OCI-LY7 (cell line): ENCODE results near the gene SOS1. TPM values are rescaled to one million over a fixed set of nuclear protein-coding genes. Genes with fewer than 3 reads are reported as not detected.

Experiments
- BruUV-seq: library from RNA; stranded (reverse); fragments of 400-500 nt; replicated peaks from 2 replicates; lab custom pipeline; 2021; lab: Mats Ljungman, UMichigan
- CTCF ChIA-PET: fragments of 300-600 bp; sonication (Branson Sonifier 250); formaldehyde crosslinking; loops from one replicate; lab custom pipeline; 2022; ENCODE audit warnings: antibody characterized with exemption; ENCODE audit not compliant: unreplicated experiment; lab: Charles Lee
- POLR2A ChIA-PET: fragments of 300-600 bp; sonication (Branson Sonifier 250); formaldehyde crosslinking; loops from one replicate; lab custom pipeline; 2022; ENCODE audit warnings: antibody characterized with exemption; lab: Charles Lee
- DNase-seq: peaks from one replicate; pipeline ENCODE4 v3.0.0-alpha.2; 2015; ENCODE audit warnings: low spot score
- H2AFZ ChIP-seq: fragments of 200-600 bp; sonication (generic), shearing (Covaris generic); 2 replicates; pipeline ENCODE4 v1.6.1; 2014; ENCODE audit warnings: mild to moderate bottlenecking, antibody characterized with exemption, low read length, moderate library complexity
- H3K27ac ChIP-seq: fragments of 200-600 bp; sonication (generic); 2 replicates; pipeline ENCODE4 v1.5.1; 2014; ENCODE audit warnings: mixed run types, low read depth, mild to moderate bottlenecking, moderate library complexity, low read length, inconsistent platforms; ENCODE audit not compliant: poor library complexity, severe bottlenecking
- H3K36me3 ChIP-seq: fragments of 200-600 bp; sonication (generic); 2 replicates; pipeline ENCODE4 v1.6.1; 2014; ENCODE audit warnings: mild to moderate bottlenecking, antibody characterized with exemption, low read length, moderate library complexity, mixed read lengths; ENCODE audit not compliant: insufficient read depth
- H3K4me1 ChIP-seq: fragments of 200-600 bp; sonication (generic); 2 replicates; pipeline ENCODE4 v1.5.1; 2014; ENCODE audit warnings: mild to moderate bottlenecking, low read length; ENCODE audit not compliant: insufficient read depth, poor library complexity, severe bottlenecking
- H3K4me2 ChIP-seq: fragments of 200-600 bp; sonication (generic); 2 replicates; pipeline ENCODE4 v1.6.1; 2014; ENCODE audit warnings: mild to moderate bottlenecking, low read length
- H3K4me3 ChIP-seq: fragments of 200-600 bp; sonication (generic); 2 replicates; pipeline ENCODE4 v1.5.1; 2014; ENCODE audit warnings: mild to moderate bottlenecking, low read depth, low read length; ENCODE audit not compliant: poor library complexity, severe bottlenecking
- H3K79me2 ChIP-seq: fragments of 200-600 bp; sonication (generic); 2 replicates; pipeline ENCODE4 v1.6.1; 2016; ENCODE audit warnings: low read depth, mild to moderate bottlenecking, low read length, moderate library complexity, mixed read lengths; ENCODE audit not compliant: insufficient read depth
- H3K9me2 ChIP-seq: fragments of 200-600 bp; sonication (generic); 2 replicates; pipeline ENCODE4 v1.6.1; 2016; ENCODE audit warnings: mild to moderate bottlenecking, low read length, mixed read lengths; ENCODE audit not compliant: insufficient read depth
- H3K9me3 ChIP-seq: fragments of 200-600 bp; sonication (generic); 2 replicates; pipeline ENCODE4 v1.6.1; 2014; ENCODE audit warnings: mild to moderate bottlenecking, mixed run types, low read length, mixed read lengths
- H4K20me1 ChIP-seq: fragments of 200-600 bp; sonication (generic); 2 replicates; pipeline ENCODE4 v1.6.1; 2014; ENCODE audit warnings: mild to moderate bottlenecking, antibody characterized with exemption, low read length, moderate library complexity, mixed read lengths; ENCODE audit not compliant: insufficient read depth
- EZH2phosphoT487 ChIP-seq: fragments of 200-600 bp; sonication (generic); IDR thresholded peaks from 2 replicates; pipeline ENCODE4 v1.6.1; 2018; ENCODE audit warnings: low read depth, borderline replicate concordance, mild to moderate bottlenecking, mixed run types, antibody characterized with exemption, low read length, moderate library complexity, mixed read lengths
- intact Hi-C: fragments of 100-400 bp; cut with micrococcal nuclease; formaldehyde crosslinking; loops from one replicate; pipeline ENCODE4 v1.10.0; 2022; ENCODE audit not compliant: unreplicated experiment
- total RNA-seq, 2 experiments: library from RNA; depleted of rRNA in 1 of 2; stranded (reverse); fragments of >200 nt in 1 of 2; shearing (Covaris generic) in 1 of 2; gene quantifications; 2 replicates each; pipeline ENCODE4 v1.2.3, GENCODE V29; 2014 to 2022
- TF ChIP-seq, protein P1 (sequence below): fragments of 200-600 bp; sonication (generic); conservative IDR thresholded peaks from 2 replicates; pipeline ENCODE4 v1.5.1; 2014; ENCODE audit warnings: mild to moderate bottlenecking, antibody characterized with exemption, low read length, moderate library complexity, mixed read lengths

The SOS1 gene
- total RNA-seq, 2 experiments from 2014 or later = 21.3 to 40.0 TPM

DNA sequence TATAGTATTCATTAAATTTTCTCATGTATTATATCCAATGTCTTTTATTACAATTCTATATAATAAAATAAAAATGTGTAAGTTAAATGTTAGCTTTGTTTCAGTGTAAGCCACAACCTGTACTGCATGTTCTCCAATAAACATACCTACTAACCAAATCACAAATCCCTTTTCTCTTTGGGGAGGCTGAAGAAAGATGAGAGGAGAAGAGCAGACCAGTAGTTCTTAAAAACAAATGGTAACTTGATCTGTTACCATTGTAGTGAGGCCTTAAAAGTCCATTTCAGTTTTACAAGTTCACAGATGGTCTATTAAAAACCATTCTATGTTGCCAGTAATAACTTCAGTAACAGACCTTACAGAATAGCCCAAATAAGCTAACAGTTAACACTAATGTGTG is 100.5 kb downstream of the SOS1 start:
- no TSS peak for BruUV-seq
- H3K9me3 ChIP-seq = no peaks in the 10 kb centered on the region
- CTCF ChIA-PET = no interaction called here
- no peaks in the 10 kb centered on the region for H3K4me1 ChIP-seq
- no peak overlapping the region for H3K4me3 ChIP-seq
- no peak for DNase-seq
- H3K27ac ChIP-seq = no peak overlapping the region
- POLR2A ChIA-PET = interaction anchor here (0.5 to 1.4 kb wide), 5 partner anchors 8 to 684 kb away, joined by 3 to 4 read pairs (median 3); no protein-coding TSS in a partner anchor
- H4K20me1 ChIP-seq = no peaks in the 10 kb centered on the region
- H2AFZ ChIP-seq = no peak overlapping the region
- no peaks in the 10 kb centered on the region for H3K9me2 ChIP-seq
- H3K36me3 ChIP-seq = peaks cover 29% of the 10 kb centered on the region
- intact Hi-C loops = no loop called here
- TF ChIP-seq EZH2phosphoT487 = no peak
- TF ChIP-seq, protein P1, sequence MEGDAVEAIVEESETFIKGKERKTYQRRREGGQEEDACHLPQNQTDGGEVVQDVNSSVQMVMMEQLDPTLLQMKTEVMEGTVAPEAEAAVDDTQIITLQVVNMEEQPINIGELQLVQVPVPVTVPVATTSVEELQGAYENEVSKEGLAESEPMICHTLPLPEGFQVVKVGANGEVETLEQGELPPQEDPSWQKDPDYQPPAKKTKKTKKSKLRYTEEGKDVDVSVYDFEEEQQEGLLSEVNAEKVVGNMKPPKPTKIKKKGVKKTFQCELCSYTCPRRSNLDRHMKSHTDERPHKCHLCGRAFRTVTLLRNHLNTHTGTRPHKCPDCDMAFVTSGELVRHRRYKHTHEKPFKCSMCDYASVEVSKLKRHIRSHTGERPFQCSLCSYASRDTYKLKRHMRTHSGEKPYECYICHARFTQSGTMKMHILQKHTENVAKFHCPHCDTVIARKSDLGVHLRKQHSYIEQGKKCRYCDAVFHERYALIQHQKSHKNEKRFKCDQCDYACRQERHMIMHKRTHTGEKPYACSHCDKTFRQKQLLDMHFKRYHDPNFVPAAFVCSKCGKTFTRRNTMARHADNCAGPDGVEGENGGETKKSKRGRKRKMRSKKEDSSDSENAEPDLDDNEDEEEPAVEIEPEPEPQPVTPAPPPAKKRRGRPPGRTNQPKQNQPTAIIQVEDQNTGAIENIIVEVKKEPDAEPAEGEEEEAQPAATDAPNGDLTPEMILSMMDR = no peak
- H3K4me2 ChIP-seq = no peak overlapping the region
- no peaks in the 10 kb centered on the region for H3K79me2 ChIP-seq

DNA sequence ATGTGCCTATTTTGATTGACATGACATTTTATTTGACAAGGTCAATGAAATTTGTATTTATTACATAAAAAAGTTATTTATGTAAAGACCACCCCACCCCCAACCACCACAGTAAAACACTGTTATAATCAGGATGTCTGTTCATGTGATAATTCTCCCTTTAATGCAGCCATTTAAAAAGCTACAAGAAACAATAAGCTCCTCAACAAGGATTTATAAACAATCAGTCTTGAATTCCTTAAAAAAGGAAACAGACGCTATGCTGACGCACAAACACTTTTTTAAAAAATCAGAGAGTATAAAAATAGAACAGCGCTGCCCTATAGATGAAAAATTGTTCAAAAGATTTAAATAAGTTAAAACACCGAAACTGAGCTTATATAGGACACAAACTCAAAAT is 102.2 kb downstream of the SOS1 start:
- H3K4me3 ChIP-seq = no peak overlapping the region
- TF ChIP-seq, protein P1 = no peak
- no peak for TF ChIP-seq EZH2phosphoT487
- intact Hi-C loops = no loop called here
- H3K4me1 ChIP-seq = no peaks in the 10 kb centered on the region
- H4K20me1 ChIP-seq = no peaks in the 10 kb centered on the region
- POLR2A ChIA-PET = interaction anchor here (0.6 to 1.7 kb wide), 8 partner anchors 9 to 345 kb away, joined by 3 to 6 read pairs (median 4); no protein-coding TSS in a partner anchor
- H3K9me3 ChIP-seq = no peaks in the 10 kb centered on the region
- no TSS peak for BruUV-seq
- no peak overlapping the region for H3K27ac ChIP-seq
- no peak overlapping the region for H2AFZ ChIP-seq
- H3K79me2 ChIP-seq = no peaks in the 10 kb centered on the region
- H3K36me3 ChIP-seq = peaks cover 33% of the 10 kb centered on the region
- CTCF ChIA-PET = no interaction called here
- DNase-seq = no peak
- no peaks in the 10 kb centered on the region for H3K9me2 ChIP-seq
- H3K4me2 ChIP-seq = no peak overlapping the region

DNA sequence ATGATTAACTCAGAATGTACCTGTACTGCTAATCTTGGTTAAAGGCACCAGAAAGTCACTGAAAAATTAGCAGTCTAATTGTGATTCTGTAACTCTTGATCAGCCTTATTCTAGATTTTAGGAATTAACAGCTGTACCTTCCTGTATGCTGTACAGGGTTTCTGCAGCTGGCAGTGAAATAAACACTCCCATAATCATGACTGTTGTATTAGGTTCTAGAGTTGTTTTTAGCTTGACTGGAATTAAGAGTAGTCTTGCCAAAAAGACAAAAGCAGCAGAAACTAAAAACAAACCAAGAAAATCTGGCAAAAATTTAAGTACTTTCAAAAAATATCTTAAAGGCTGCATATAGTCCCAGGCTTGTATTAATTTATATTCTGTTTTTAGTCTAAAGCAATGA is 103.5 kb downstream of the SOS1 start:
- Histone ChIP-seq H3K4me3 (no peak overlapping the region), H3K36me3 (peaks cover 37% of the 10 kb centered on the region)
- POLR2A ChIA-PET = interaction anchor here (0.7 to 1.0 kb wide), 2 partner anchors 15 to 60 kb away, joined by 3 read pairs; no protein-coding TSS in a partner anchor

More for the DNA sequence above, 103.5 kb downstream of the SOS1 start:
- H3K4me2 ChIP-seq = no peak overlapping the region
- TF ChIP-seq EZH2phosphoT487 = no peak
- TF ChIP-seq, protein P1 = no peak
- no peak overlapping the region for H2AFZ ChIP-seq
- H4K20me1 ChIP-seq = no peaks in the 10 kb centered on the region
- H3K4me1 ChIP-seq = no peaks in the 10 kb centered on the region
- no peak overlapping the region for H3K27ac ChIP-seq
- no peaks in the 10 kb centered on the region for H3K9me3 ChIP-seq
- no peak for DNase-seq
- intact Hi-C loops = no loop called here
- H3K9me2 ChIP-seq = no peaks in the 10 kb centered on the region
- CTCF ChIA-PET = no interaction called here
- no peaks in the 10 kb centered on the region for H3K79me2 ChIP-seq
- no TSS peak for BruUV-seq
